Skeletal muscle tissue (tissue), 4 donors: ENCODE measurements around the gene LDLRAP1. TPM values are rescaled to one million over a fixed set of nuclear protein-coding genes. Genes with fewer than 3 reads are reported as not detected.

Experiments used
- H3K27ac ChIP-seq: one replicate; pipeline ENCODE4 v1.7.0; 2013; ENCODE audit warnings: mild to moderate bottlenecking, low read depth, low read length, inconsistent platforms
- H3K27me3 ChIP-seq, 3 donors: one replicate each; pipeline ENCODE4 v1.7.0; 2013; ENCODE audit warnings: low read length in 3 of 3; ENCODE audit not compliant: control insufficient read depth in 3 of 3, insufficient read depth in 3 of 3
- H3K36me3 ChIP-seq, 3 donors: one replicate each; pipeline ENCODE4 v1.7.0; 2013; ENCODE audit warnings: low read length in 3 of 3; ENCODE audit not compliant: control insufficient read depth in 3 of 3, insufficient read depth in 3 of 3
- H3K4me1 ChIP-seq, 3 donors: one replicate each; pipeline ENCODE4 v1.7.0; 2013; ENCODE audit warnings: low read length in 3 of 3, mild to moderate bottlenecking in 3 of 3; ENCODE audit not compliant: control insufficient read depth in 3 of 3, insufficient read depth in 3 of 3
- H3K4me3 ChIP-seq, 3 donors: one replicate each; pipeline ENCODE4 v1.7.0; 2013; ENCODE audit warnings: low read length in 3 of 3
- H3K9ac ChIP-seq, 3 donors: one replicate each; pipeline ENCODE4 v1.7.0; 2013; ENCODE audit warnings: low read length in 3 of 3, mild to moderate bottlenecking in 3 of 3, moderate library complexity in 2 of 3, low read depth in 1 of 3
- H3K9me3 ChIP-seq, 3 donors: one replicate each; pipeline ENCODE4 v1.7.0; 2013; ENCODE audit warnings: low read length in 3 of 3; ENCODE audit not compliant: control insufficient read depth in 3 of 3
- total RNA-seq: library from RNA; depleted of rRNA; stranded (reverse); fragments of >200 nt; gene quantifications from one replicate; pipeline ENCODE4 v1.2.3, GENCODE V29; 2014
- donor health status: Osteomylitis.

The LDLRAP1 gene
- total RNA-seq, 1 donor from 2014 or later: 4.7 TPM

- Histone ChIP-seq H3K9ac (peak overlapping the region in 1 of 3 donors; percentile 16), H3K36me3 (peaks cover 13 to 21% (median 17%) of the 10 kb centered on the region in 3 donors), H3K9me3 (no peaks in the 10 kb centered on the region), H3K27me3 (no peaks in the 10 kb centered on the region), H3K4me3 (no peak overlapping the region), H3K27ac (no peak overlapping the region), H3K4me1 (peaks cover 44 to 82% (median 80%) of the 10 kb centered on the region in 3 donors)
Measured at GRCh38 chr1:25553749-25554429, 10.5 kb downstream of the LDLRAP1 start.

GRCh38 chr1:25554430-25554780 lies 11.0 kb downstream of the LDLRAP1 start:
- H3K27me3 ChIP-seq: no peaks in the 10 kb centered on the region
- no peaks in the 10 kb centered on the region for H3K9me3 ChIP-seq
- no peak overlapping the region for H3K27ac ChIP-seq
- H3K4me3 ChIP-seq: peak overlapping the region in 1 of 3 donors; percentile 13
- H3K4me1 ChIP-seq: peaks cover 39 to 80% (median 75%) of the 10 kb centered on the region in 3 donors
- H3K9ac ChIP-seq: peak overlapping the region in 1 of 3 donors; percentile 33
- H3K36me3 ChIP-seq: peaks cover 13 to 25% (median 22%) of the 10 kb centered on the region in 3 donors

- H3K4me3 ChIP-seq: peak overlapping the region in 1 of 3 donors; percentile 13
- H3K27me3 ChIP-seq: no peaks in the 10 kb centered on the region
- H3K9me3 ChIP-seq: no peaks in the 10 kb centered on the region
- H3K9ac ChIP-seq: peak overlapping the region in 1 of 3 donors; percentile 8
- no peak overlapping the region for H3K27ac ChIP-seq
- peaks cover 32 to 76% (median 70%) of the 10 kb centered on the region in 3 donors for H3K4me1 ChIP-seq
- H3K36me3 ChIP-seq: peaks cover 17 to 31% (median 25%) of the 10 kb centered on the region in 3 donors
Measured at GRCh38 chr1:25554886-25555752, 11.7 kb downstream of the LDLRAP1 start.

GRCh38 chr1:25555753-25556092 lies 12.3 kb downstream of the LDLRAP1 start:
- Histone ChIP-seq H3K9me3 (no peaks in the 10 kb centered on the region), H3K27me3 (no peaks in the 10 kb centered on the region), H3K27ac (no peak overlapping the region), H3K9ac (no peak overlapping the region), H3K4me3 (no peak overlapping the region), H3K36me3 (peaks cover 17 to 36% (median 29%) of the 10 kb centered on the region in 3 donors), H3K4me1 (peaks cover 27 to 75% (median 70%) of the 10 kb centered on the region in 3 donors)

- Histone ChIP-seq H3K9ac (peak overlapping the region in 1 of 3 donors; percentile 3), H3K4me3 (no peak overlapping the region), H3K27ac (no peak overlapping the region), H3K36me3 (peaks cover 17 to 38% (median 29%) of the 10 kb centered on the region in 3 donors), H3K4me1 (peaks cover 23 to 70% (median 68%) of the 10 kb centered on the region in 3 donors), H3K27me3 (no peaks in the 10 kb centered on the region), H3K9me3 (no peaks in the 10 kb centered on the region)
Measured at GRCh38 chr1:25556132-25556670, 12.8 kb downstream of the LDLRAP1 start.

- H3K9me3 ChIP-seq: no peaks in the 10 kb centered on the region
- no peak overlapping the region for H3K9ac ChIP-seq
- peaks cover 17 to 38% (median 32%) of the 10 kb centered on the region in 3 donors for H3K36me3 ChIP-seq
- H3K4me1 ChIP-seq: peaks cover 24 to 70% (median 66%) of the 10 kb centered on the region in 3 donors
- H3K27ac ChIP-seq: no peak overlapping the region
- no peaks in the 10 kb centered on the region for H3K27me3 ChIP-seq
- no peak overlapping the region for H3K4me3 ChIP-seq
Measured at GRCh38 chr1:25556791-25557476, 13.5 kb downstream of the LDLRAP1 start.

GRCh38 chr1:25557543-25557942 lies 14.1 kb downstream of the LDLRAP1 start:
- peaks cover 29 to 69% (median 61%) of the 10 kb centered on the region in 3 donors for H3K4me1 ChIP-seq
- peaks cover 20 to 41% (median 34%) of the 10 kb centered on the region in 3 donors for H3K36me3 ChIP-seq
- no peaks in the 10 kb centered on the region for H3K9me3 ChIP-seq
- H3K9ac ChIP-seq: no peak overlapping the region
- H3K4me3 ChIP-seq: no peak overlapping the region
- no peaks in the 10 kb centered on the region for H3K27me3 ChIP-seq
- H3K27ac ChIP-seq: no peak overlapping the region

- no peaks in the 10 kb centered on the region for H3K9me3 ChIP-seq
- H3K27me3 ChIP-seq: no peaks in the 10 kb centered on the region
- peaks cover 34 to 50% (median 42%) of the 10 kb centered on the region in 3 donors for H3K36me3 ChIP-seq
- no peak overlapping the region for H3K4me3 ChIP-seq
- peaks cover 25 to 57% (median 50%) of the 10 kb centered on the region in 3 donors for H3K4me1 ChIP-seq
- H3K9ac ChIP-seq: peak overlapping the region in 1 of 3 donors; percentile 25
- no peak overlapping the region for H3K27ac ChIP-seq
Measured at GRCh38 chr1:25559031-25559430, 15.6 kb downstream of the LDLRAP1 start.

GRCh38 chr1:25560001-25560400 lies 16.6 kb downstream of the LDLRAP1 start:
- Histone ChIP-seq H3K4me3 (no peak overlapping the region), H3K27me3 (no peaks in the 10 kb centered on the region), H3K4me1 (peaks cover 19 to 51% (median 45%) of the 10 kb centered on the region in 3 donors), H3K36me3 (peaks cover 40 to 57% (median 50%) of the 10 kb centered on the region in 3 donors), H3K27ac (no peak overlapping the region), H3K9ac (no peak overlapping the region), H3K9me3 (no peaks in the 10 kb centered on the region)
